ENCODE results near the gene GRIN2C.

Gene GRIN2C

GRCh38 chr17:74858672-74859458, 820 bp downstream of the GRIN2C start:
- TF ChIP-seq, protein P1, sequence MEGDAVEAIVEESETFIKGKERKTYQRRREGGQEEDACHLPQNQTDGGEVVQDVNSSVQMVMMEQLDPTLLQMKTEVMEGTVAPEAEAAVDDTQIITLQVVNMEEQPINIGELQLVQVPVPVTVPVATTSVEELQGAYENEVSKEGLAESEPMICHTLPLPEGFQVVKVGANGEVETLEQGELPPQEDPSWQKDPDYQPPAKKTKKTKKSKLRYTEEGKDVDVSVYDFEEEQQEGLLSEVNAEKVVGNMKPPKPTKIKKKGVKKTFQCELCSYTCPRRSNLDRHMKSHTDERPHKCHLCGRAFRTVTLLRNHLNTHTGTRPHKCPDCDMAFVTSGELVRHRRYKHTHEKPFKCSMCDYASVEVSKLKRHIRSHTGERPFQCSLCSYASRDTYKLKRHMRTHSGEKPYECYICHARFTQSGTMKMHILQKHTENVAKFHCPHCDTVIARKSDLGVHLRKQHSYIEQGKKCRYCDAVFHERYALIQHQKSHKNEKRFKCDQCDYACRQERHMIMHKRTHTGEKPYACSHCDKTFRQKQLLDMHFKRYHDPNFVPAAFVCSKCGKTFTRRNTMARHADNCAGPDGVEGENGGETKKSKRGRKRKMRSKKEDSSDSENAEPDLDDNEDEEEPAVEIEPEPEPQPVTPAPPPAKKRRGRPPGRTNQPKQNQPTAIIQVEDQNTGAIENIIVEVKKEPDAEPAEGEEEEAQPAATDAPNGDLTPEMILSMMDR (conservative IDR thresholded peaks at IDR 0.05; ENCODE audit: low read depth, low read length): no peak
- no peak for DNase-seq (ENCODE audit: low read depth)
- H3K4me3 ChIP-seq (ENCODE audit: low read depth, low read length): no peak overlapping the region

DNA sequence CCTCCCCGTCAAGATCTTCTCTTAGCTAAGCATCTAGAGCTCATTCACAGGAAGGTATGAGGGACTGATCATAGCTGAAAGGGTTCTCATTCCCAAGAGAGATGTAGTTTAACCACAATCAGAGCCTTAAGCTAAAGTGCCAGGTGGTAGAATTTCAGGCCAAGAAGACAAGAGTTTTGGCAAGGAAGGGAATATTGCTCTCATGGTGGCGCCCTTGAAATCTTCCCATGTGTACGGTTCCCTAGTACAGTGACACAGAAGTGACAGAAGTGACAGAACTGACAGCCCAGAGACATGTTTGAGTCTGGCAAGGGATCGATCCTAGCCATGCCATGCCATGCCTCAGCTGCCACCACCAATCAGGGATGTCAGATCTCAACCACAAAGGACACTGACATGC, 2.5 kb downstream of the GRIN2C start:
- no peak overlapping the region for H3K4me3 ChIP-seq (ENCODE audit: low read depth, low read length)
- no peak for DNase-seq (ENCODE audit: low read depth)
- TF ChIP-seq, protein P1 (conservative IDR thresholded peaks at IDR 0.05; ENCODE audit: low read depth, low read length): no peak

- H3K4me3 ChIP-seq (ENCODE audit: low read depth, low read length): no peak overlapping the region
- no peak for DNase-seq (ENCODE audit: low read depth)
- TF ChIP-seq, protein P1 (conservative IDR thresholded peaks at IDR 0.05; ENCODE audit: low read depth, low read length): no peak
Observed at GRCh38 chr17:74856112-74856511, 3.6 kb downstream of the GRIN2C start.

- H3K4me3 ChIP-seq (ENCODE audit: low read depth, low read length): no peak overlapping the region
- no peak for DNase-seq (ENCODE audit: low read depth)
- TF ChIP-seq, protein P1 (conservative IDR thresholded peaks at IDR 0.05; ENCODE audit: low read depth, low read length): no peak
Observed at GRCh38 chr17:74855323-74855722, 4.4 kb downstream of the GRIN2C start.

GRCh38 chr17:74854792-74855191, 4.9 kb downstream of the GRIN2C start:
- DNase-seq (ENCODE audit: low read depth): no peak
- TF ChIP-seq, protein P1 (conservative IDR thresholded peaks at IDR 0.05; ENCODE audit: low read depth, low read length): no peak
- H3K4me3 ChIP-seq (ENCODE audit: low read depth, low read length): no peak overlapping the region

GRCh38 chr17:74853669-74854068, 6.0 kb downstream of the GRIN2C start:
- no peak overlapping the region for H3K4me3 ChIP-seq (ENCODE audit: low read depth, low read length)
- TF ChIP-seq, protein P1 (conservative IDR thresholded peaks at IDR 0.05; ENCODE audit: low read depth, low read length): no peak
- no peak for DNase-seq (ENCODE audit: low read depth)

DNA sequence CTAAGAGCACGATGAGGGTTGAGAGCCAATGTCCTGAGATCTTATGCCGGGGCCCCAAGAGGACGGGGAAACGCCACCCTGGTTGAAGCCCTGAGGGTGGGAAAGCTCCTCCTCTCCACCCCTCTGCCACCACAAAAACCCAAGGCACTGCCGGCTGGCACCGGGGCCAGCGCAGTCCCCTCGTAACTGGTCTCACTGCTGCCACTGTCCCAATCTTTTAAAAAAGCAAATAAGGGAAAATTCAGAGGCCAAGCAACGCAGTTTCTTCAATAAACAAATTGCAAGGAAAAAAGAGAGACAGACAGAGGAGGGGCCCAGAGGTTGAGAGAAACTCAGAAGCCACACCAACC, 6.7 kb downstream of the GRIN2C start:
- no peak for DNase-seq (ENCODE audit: low read depth)
- no peak overlapping the region for H3K4me3 ChIP-seq (ENCODE audit: low read depth, low read length)
- TF ChIP-seq, protein P1 (conservative IDR thresholded peaks at IDR 0.05; ENCODE audit: low read depth, low read length): no peak
